ENCODE data around the gene GMIP.
A peak's percentile ranks its signal among the peaks of the same experiment; 100 is the strongest.

Gene GMIP

DNA sequence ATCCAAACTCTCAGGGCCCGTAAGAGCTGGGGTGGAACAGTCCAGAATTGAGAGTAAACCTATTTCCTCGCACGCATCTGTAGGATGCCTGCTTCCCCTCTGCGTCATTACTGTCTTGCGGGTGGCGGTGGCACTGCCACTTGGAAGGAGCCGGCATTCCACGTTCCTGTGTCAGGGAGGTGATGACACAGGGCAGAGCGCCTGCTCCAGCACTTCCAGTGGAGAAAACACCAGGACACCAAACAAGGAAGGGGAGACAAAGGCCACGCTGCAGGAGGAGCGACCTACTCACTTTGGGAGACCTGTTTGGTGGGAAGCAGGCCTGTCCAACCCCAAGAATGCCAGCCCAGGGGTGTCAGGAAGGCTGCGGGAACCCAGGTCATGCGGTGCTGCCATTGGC lies 62.1 kb downstream of the GMIP start:
- Histone ChIP-seq H3K4ac (ENCODE audit: low read length) (peak overlapping the region; percentile 53), H3K18ac (ENCODE audit: low read length) (no peak overlapping the region), H4K91ac (ENCODE audit: low read depth, low read length, poor library complexity) (no peak overlapping the region), H3K4me1 (ENCODE audit: control insufficient read depth in 2 of 2, insufficient read depth in 1 of 2, low read depth in 1 of 2, low read length in 2 of 2) (peaks cover 0 to 10% of the 10 kb centered on the region in 2 donors), H4K8ac (ENCODE audit: low read depth, low read length) (no peak overlapping the region), H3K14ac (ENCODE audit: low read length) (peak overlapping the region; percentile 63), H2BK5ac (ENCODE audit: low read length) (no peak overlapping the region), H2BK15ac (ENCODE audit: low read length) (peak overlapping the region; percentile 33), H2AK5ac (ENCODE audit: low read depth, low read length) (peak overlapping the region; percentile 84), H3K27me3 (ENCODE audit: control insufficient read depth in 3 of 3, insufficient read depth in 3 of 3, low read depth in 1 of 3, low read length in 3 of 3) (no peaks in the 10 kb centered on the region), H3K4me2 (ENCODE audit: insufficient read depth, low read length, poor library complexity, severe bottlenecking) (no peak overlapping the region), H3K79me1 (ENCODE audit: low read depth, low read length) (no peaks in the 10 kb centered on the region), H2AFZ (ENCODE audit: low read length) (no peak overlapping the region), H3K27ac (replicated peaks; ENCODE audit: low read length) (no peak overlapping the region), H3K9me3 (replicated peaks in 1 of 2; ENCODE audit: control insufficient read depth in 2 of 2, insufficient read depth in 1 of 2, low read depth in 1 of 2, low read length in 2 of 2) (no peaks in the 10 kb centered on the region), H3K23ac (ENCODE audit: low read depth, low read length, poor library complexity) (peak overlapping the region; percentile 65), H3K36me3 (replicated peaks in 1 of 2; ENCODE audit: control insufficient read depth in 2 of 2, insufficient read depth in 2 of 2, low read length in 2 of 2) (no peaks in the 10 kb centered on the region), H2BK120ac (ENCODE audit: low read depth, low read length) (no peak overlapping the region), H3K4me3 (ENCODE audit: low read length in 2 of 2) (no peak overlapping the region), H3K9ac (ENCODE audit: low read depth, low read length, poor library complexity) (no peak overlapping the region), H2BK12ac (ENCODE audit: low read length) (no peak overlapping the region)
- no CpG with 5 or more reads among the region's 13 CpGs for WGBS, 2 donors (ENCODE audit: extremely low coverage in 2 of 2, insufficient read length in 2 of 2, insufficient replicate concordance in 1 of 2)
- DNase-seq (ENCODE audit: low spot score), result no peak

DNA sequence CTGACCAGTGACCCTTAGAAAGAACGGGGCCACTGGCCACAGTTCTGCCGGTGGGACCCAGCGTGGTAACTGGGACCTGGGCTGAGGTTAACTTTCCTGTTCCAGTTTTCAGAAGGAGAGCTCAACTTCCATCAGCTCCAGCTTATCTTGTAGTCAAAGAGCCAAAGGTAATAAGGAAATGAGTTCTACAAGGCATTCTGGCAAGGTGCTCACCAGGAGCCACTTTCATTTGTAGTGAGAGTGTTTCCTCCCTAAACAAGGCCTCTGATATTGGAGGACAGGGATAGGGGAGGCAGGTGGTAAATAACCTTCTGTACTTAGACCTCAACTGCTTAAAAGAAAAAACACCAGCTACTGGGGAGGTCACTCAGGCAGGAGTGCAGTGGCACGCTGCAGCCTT lies 63.0 kb downstream of the GMIP start:
- Histone ChIP-seq H3K14ac (ENCODE audit: low read length) (no peak overlapping the region), H3K4ac (ENCODE audit: low read length) (no peak overlapping the region), H2BK12ac (ENCODE audit: low read length) (no peak overlapping the region), H2BK5ac (ENCODE audit: low read length) (no peak overlapping the region), H3K4me2 (ENCODE audit: insufficient read depth, low read length, poor library complexity, severe bottlenecking) (no peak overlapping the region), H2BK15ac (ENCODE audit: low read length) (no peak overlapping the region), H3K23ac (ENCODE audit: low read depth, low read length, poor library complexity) (no peak overlapping the region), H2BK120ac (ENCODE audit: low read depth, low read length) (no peak overlapping the region), H3K4me3 (ENCODE audit: low read length in 2 of 2) (no peak overlapping the region), H3K9ac (ENCODE audit: low read depth, low read length, poor library complexity) (no peak overlapping the region), H3K18ac (ENCODE audit: low read length) (no peak overlapping the region), H4K8ac (ENCODE audit: low read depth, low read length) (no peak overlapping the region), H3K27ac (replicated peaks; ENCODE audit: low read length) (no peak overlapping the region), H3K9me3 (replicated peaks in 1 of 2; ENCODE audit: control insufficient read depth in 2 of 2, insufficient read depth in 1 of 2, low read depth in 1 of 2, low read length in 2 of 2) (no peaks in the 10 kb centered on the region), H3K36me3 (replicated peaks in 1 of 2; ENCODE audit: control insufficient read depth in 2 of 2, insufficient read depth in 2 of 2, low read length in 2 of 2) (no peaks in the 10 kb centered on the region), H2AK5ac (ENCODE audit: low read depth, low read length) (no peak overlapping the region), H4K91ac (ENCODE audit: low read depth, low read length, poor library complexity) (no peak overlapping the region), H3K79me1 (ENCODE audit: low read depth, low read length) (no peaks in the 10 kb centered on the region), H3K4me1 (ENCODE audit: control insufficient read depth in 2 of 2, insufficient read depth in 1 of 2, low read depth in 1 of 2, low read length in 2 of 2) (peaks cover 1 to 14% of the 10 kb centered on the region in 2 donors), H3K27me3 (ENCODE audit: control insufficient read depth in 3 of 3, insufficient read depth in 3 of 3, low read depth in 1 of 3, low read length in 3 of 3) (no peaks in the 10 kb centered on the region), H2AFZ (ENCODE audit: low read length) (no peak overlapping the region)
- no peak for DNase-seq (ENCODE audit: low spot score)
- WGBS, 2 donors (ENCODE audit: extremely low coverage in 2 of 2, insufficient read length in 2 of 2, insufficient replicate concordance in 1 of 2), result no CpG with 5 or more reads among the region's 4 CpGs

DNA sequence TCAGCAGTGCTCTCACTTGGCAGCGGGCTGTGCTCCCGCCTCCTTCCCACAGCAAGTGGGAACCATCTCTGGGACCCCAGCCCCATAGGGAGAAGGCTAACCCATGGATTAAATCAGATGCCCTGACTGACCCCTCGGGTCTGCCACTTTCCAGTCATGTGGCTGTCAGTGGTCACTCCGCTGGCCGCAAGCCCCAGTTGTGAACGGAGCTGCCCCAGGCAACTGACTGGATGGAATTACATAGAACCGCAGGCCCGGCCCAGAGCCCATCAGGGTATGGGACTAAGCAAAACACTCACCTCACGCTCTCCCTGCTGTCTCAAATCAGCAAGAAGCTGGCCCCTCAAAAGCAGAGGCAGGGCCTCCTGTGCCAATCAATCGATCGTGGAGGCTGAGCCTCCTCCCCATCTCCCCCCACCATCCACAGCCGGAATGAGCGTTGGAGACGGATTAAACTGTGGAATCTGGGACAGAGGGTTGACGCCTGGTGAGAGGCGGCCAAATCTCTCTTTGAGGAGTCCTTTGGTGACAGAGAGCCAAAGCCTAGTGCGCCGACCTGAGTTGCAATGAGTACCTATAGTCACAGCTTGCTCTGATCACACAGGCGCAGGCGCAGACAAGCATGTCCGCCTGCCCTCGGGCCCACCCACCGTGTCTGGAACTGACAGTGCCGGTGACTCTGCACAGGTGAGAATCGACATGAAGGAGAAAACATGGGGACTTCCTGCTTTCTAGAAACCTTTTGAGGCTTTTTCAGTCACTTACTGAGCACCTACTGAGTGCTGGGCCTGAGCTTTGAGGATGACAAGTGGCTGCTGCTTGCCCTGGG lies 63.7 kb downstream of the GMIP start:
- H3K4me2 ChIP-seq (ENCODE audit: insufficient read depth, low read length, poor library complexity, severe bottlenecking), result no peak overlapping the region
- peaks cover 1 to 18% of the 10 kb centered on the region in 2 donors for H3K4me1 ChIP-seq (ENCODE audit: control insufficient read depth in 2 of 2, insufficient read depth in 1 of 2, low read depth in 1 of 2, low read length in 2 of 2)
- no peaks in the 10 kb centered on the region for H3K27me3 ChIP-seq (ENCODE audit: control insufficient read depth in 3 of 3, insufficient read depth in 3 of 3, low read depth in 1 of 3, low read length in 3 of 3)
- H3K4ac ChIP-seq (ENCODE audit: low read length), result no peak overlapping the region
- H4K91ac ChIP-seq (ENCODE audit: low read depth, low read length, poor library complexity), result no peak overlapping the region
- no peak for DNase-seq (ENCODE audit: low spot score)
- H2BK5ac ChIP-seq (ENCODE audit: low read length), result peak overlapping the region; percentile 63
- no peak overlapping the region for H2AFZ ChIP-seq (ENCODE audit: low read length)
- no peaks in the 10 kb centered on the region for H3K9me3 ChIP-seq (replicated peaks in 1 of 2; ENCODE audit: control insufficient read depth in 2 of 2, insufficient read depth in 1 of 2, low read depth in 1 of 2, low read length in 2 of 2)
- H3K4me3 ChIP-seq (ENCODE audit: low read length in 2 of 2), result peak overlapping the region in 1 of 2 donors; percentile 20
- H2BK120ac ChIP-seq (ENCODE audit: low read depth, low read length), result no peak overlapping the region
- H3K36me3 ChIP-seq (replicated peaks in 1 of 2; ENCODE audit: control insufficient read depth in 2 of 2, insufficient read depth in 2 of 2, low read length in 2 of 2), result no peaks in the 10 kb centered on the region
- no peak overlapping the region for H2BK15ac ChIP-seq (ENCODE audit: low read length)
- H3K27ac ChIP-seq (replicated peaks; ENCODE audit: low read length), result no peak overlapping the region
- WGBS, 2 donors (ENCODE audit: extremely low coverage in 2 of 2, insufficient read length in 2 of 2, insufficient replicate concordance in 1 of 2), result no CpG with 5 or more reads among the region's 25 CpGs
- no peak overlapping the region for H3K23ac ChIP-seq (ENCODE audit: low read depth, low read length, poor library complexity)
- peak overlapping the region; percentile 25 for H3K14ac ChIP-seq (ENCODE audit: low read length)
- H3K18ac ChIP-seq (ENCODE audit: low read length), result peak overlapping the region; percentile 22
- no peaks in the 10 kb centered on the region for H3K79me1 ChIP-seq (ENCODE audit: low read depth, low read length)
- no peak overlapping the region for H4K8ac ChIP-seq (ENCODE audit: low read depth, low read length)
- H2BK12ac ChIP-seq (ENCODE audit: low read length), result no peak overlapping the region
- H3K9ac ChIP-seq (ENCODE audit: low read depth, low read length, poor library complexity), result no peak overlapping the region
- H2AK5ac ChIP-seq (ENCODE audit: low read depth, low read length), result peak overlapping the region; percentile 18

All from neuronal stem cell (in vitro differentiated cells).